Adrenal gland (tissue), 12 donors: ENCODE measurements around the gene WIPF3. TPM values are rescaled to one million over a fixed set of nuclear protein-coding genes. Genes with fewer than 3 reads are reported as not detected.
"Not testable (repeated sequence)": the region's sequence is repeated elsewhere in the genome, so short reads cannot be mapped to it uniquely, and the experiment has no call there.

Source experiments
- DNase-seq, 7 donors: peaks; one replicate each; pipeline ENCODE4 v3.0.0-alpha.2; 2019 to 2020
- H3K27ac ChIP-seq, 5 donors: fragments of 200-600 bp; sonication (generic) in 4 of 5; 1 replicate in 3 of 5; 2 replicates in 2 of 5; pipeline versions ENCODE4 v1.5.1 to v1.8.0; 2016 to 2020; ENCODE audit warnings: mild to moderate bottlenecking in 1 of 5
- H3K27me3 ChIP-seq: fragments of 200-600 bp; 2 replicates; pipeline ENCODE4 v1.8.0; 2021
- H3K36me3 ChIP-seq, 2 donors: fragments of 200-600 bp; replicated peaks in 1 of 2; 1 replicate in 1 of 2; 2 replicates in 1 of 2; pipeline versions ENCODE4 v1.5.1 to v1.8.0; 2018 to 2022
- H3K4me1 ChIP-seq, 2 donors: fragments of 200-600 bp; replicated peaks in 1 of 2; 1 replicate in 1 of 2; 2 replicates in 1 of 2; pipeline versions ENCODE4 v1.5.1 to v1.8.0; 2018 to 2021
- H3K4me3 ChIP-seq, 4 donors: fragments of 200-600 bp; sonication (generic) in 3 of 4; one replicate each; pipeline ENCODE4 v1.5.1; 2016 to 2018
- H3K9me3 ChIP-seq, 3 donors: fragments of 200-600 bp; sonication (generic) in 1 of 3; replicated peaks in 1 of 3; 1 replicate in 2 of 3; 2 replicates in 1 of 3; pipeline versions ENCODE4 v1.5.1 to v1.8.0; 2016 to 2021
- POLR2A ChIP-seq, 2 donors: fragments of 450-650 bp; IDR thresholded peaks; one replicate each; pipeline ENCODE4 v1.6.1; 2017; ENCODE audit warnings: antibody characterized with exemption in 2 of 2, mild to moderate bottlenecking in 2 of 2, moderate library complexity in 1 of 2
- WGBS, 4 donors: extraction: QIAGEN DNeasy Blood & Tissue Kit in 2 of 4; methylation state at CpG; one replicate each; pipeline versions ENCODE4 v1.1.5 to v1.1.7; 2013 to 2017; 5-methylcytosine and 5-hydroxymethylcytosine counted together
- intact Hi-C, 2 donors: fragments of 100-400 bp; cut with DNase I; formaldehyde crosslinking; loops; one replicate each; pipeline versions ENCODE4 v1.14.1 to v1.15.0; 2022 to 2023
- polyA plus RNA-seq, 3 donors: library from polyadenylated mRNA; stranded (reverse); fragments of 200-250 nt in 2 of 3; fragments of 350-450 nt in 1 of 3; fragmentation: Illumina TruSeq in 1 of 3; extraction: RNeasy Lipid Tissue Mini Kit (QIAGEN cat#74804) in 1 of 3; gene quantifications; one replicate each; pipeline ENCODE4 v1.2.3, GENCODE V29; 2013 to 2014
- total RNA-seq, 9 donors: library from RNA; depleted of rRNA in 4 of 9; stranded (reverse); fragments of >200 nt in 4 of 9; fragments of 120-200 nt in 1 of 9; fragmentation: NEBNext Ultra II Directional in 1 of 9; extraction: Animal tissue kit (Norgen Biotek cat#: 25700) in 1 of 9; gene quantifications; one replicate each; pipeline versions ENCODE4 v1.1.0 to v1.2.4, GENCODE V29; 2013 to 2023
- TF ChIP-seq, protein P1 (sequence below), 6 experiments: fragments of 450-650 bp in 4 of 6; fragments of 200-600 bp in 2 of 6; sonication (generic) in 1 of 6; IDR thresholded peaks; 1 replicate in 5 of 6; 2 replicates in 1 of 6; pipeline versions ENCODE4 v1.5.1 to v1.8.0; 2016 to 2021; ENCODE audit warnings: antibody characterized with exemption in 6 of 6, mild to moderate bottlenecking in 2 of 6, moderate library complexity in 1 of 6
- donor health status: healthy with polysubstance abuse.
- donor health status: Bipolar disorder and iron deficiency.
- donor health status: DM: yes; HTN: yes; CAD: no.
- donor health status: DM: no; HTN: no; CAD: no.
- donor health status: DM: no; HTN: no; CAD: no.
- donor health status: DM: yes; HTN: yes; CAD: no.

Gene WIPF3
- total and polyA plus RNA-seq, 12 donors, result 0.50 to 16.0 (median 5.2) TPM

DNA sequence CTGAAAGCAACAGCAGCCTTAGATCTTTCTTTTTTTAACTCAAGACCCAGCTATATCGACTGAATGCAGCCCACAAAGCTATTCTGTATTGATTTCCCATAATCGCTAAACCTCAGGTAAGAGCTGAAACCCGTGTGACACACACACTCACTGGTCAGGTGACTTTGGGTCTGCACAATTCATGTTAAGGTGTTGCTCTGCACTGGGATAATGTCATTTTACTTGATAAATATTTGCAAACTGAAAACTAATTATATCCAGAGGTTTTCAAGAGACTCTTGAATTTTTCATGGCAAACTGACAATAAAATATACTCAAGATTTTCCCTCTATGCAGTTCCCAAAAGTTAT, 150.2 kb downstream of the WIPF3 start:
- H3K9me3 ChIP-seq, result no peaks in the 10 kb centered on the region
- peaks cover 0 to 9% of the 10 kb centered on the region in 2 donors for H3K36me3 ChIP-seq
- WGBS, 4 donors, result 71 to 80% (median 77%) methylated on average over 3 of the region's 3 CpGs
- H3K27ac ChIP-seq, result no peak overlapping the region
- H3K4me3 ChIP-seq, result no peak overlapping the region
- H3K4me1 ChIP-seq, result no peaks in the 10 kb centered on the region
- no peak for TF ChIP-seq POLR2A (IDR thresholded peaks at IDR 0.05)
- TF ChIP-seq, protein P1, sequence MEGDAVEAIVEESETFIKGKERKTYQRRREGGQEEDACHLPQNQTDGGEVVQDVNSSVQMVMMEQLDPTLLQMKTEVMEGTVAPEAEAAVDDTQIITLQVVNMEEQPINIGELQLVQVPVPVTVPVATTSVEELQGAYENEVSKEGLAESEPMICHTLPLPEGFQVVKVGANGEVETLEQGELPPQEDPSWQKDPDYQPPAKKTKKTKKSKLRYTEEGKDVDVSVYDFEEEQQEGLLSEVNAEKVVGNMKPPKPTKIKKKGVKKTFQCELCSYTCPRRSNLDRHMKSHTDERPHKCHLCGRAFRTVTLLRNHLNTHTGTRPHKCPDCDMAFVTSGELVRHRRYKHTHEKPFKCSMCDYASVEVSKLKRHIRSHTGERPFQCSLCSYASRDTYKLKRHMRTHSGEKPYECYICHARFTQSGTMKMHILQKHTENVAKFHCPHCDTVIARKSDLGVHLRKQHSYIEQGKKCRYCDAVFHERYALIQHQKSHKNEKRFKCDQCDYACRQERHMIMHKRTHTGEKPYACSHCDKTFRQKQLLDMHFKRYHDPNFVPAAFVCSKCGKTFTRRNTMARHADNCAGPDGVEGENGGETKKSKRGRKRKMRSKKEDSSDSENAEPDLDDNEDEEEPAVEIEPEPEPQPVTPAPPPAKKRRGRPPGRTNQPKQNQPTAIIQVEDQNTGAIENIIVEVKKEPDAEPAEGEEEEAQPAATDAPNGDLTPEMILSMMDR (IDR thresholded peaks at IDR 0.05), result no peak
- no peaks in the 10 kb centered on the region for H3K27me3 ChIP-seq
- intact Hi-C loops, result loop anchor here in 1 of 2 donors (10.0 kb wide), 1 partner anchor 108 kb away; no protein-coding TSS in a partner anchor
- no peak for DNase-seq

- no peaks in the 10 kb centered on the region for H3K27me3 ChIP-seq
- TF ChIP-seq POLR2A (IDR thresholded peaks at IDR 0.05), result no peak
- TF ChIP-seq, protein P1 (IDR thresholded peaks at IDR 0.05), result no peak
- intact Hi-C loops, result loop anchor here in 1 of 2 donors (10.0 kb wide), 1 partner anchor 107 kb away; no protein-coding TSS in a partner anchor
- WGBS, 4 donors, result 86 to 94% (median 92%) methylated on average over 8 to 9 of the region's 9 CpGs
- H3K9me3 ChIP-seq, result no peaks in the 10 kb centered on the region
- H3K27ac ChIP-seq, result no peak overlapping the region
- no peak for DNase-seq
- peaks cover 0 to 3% of the 10 kb centered on the region in 2 donors for H3K36me3 ChIP-seq
- no peak overlapping the region for H3K4me3 ChIP-seq
- H3K4me1 ChIP-seq, result no peaks in the 10 kb centered on the region
Measured at GRCh38 chr7:29957521-29958310, 151.4 kb downstream of the WIPF3 start.

- no peaks in the 10 kb centered on the region for H3K4me1 ChIP-seq
- DNase-seq, result no peak
- H3K4me3 ChIP-seq, result no peak overlapping the region
- TF ChIP-seq, protein P1 (IDR thresholded peaks at IDR 0.05), result no peak
- no peak for TF ChIP-seq POLR2A (IDR thresholded peaks at IDR 0.05)
- H3K9me3 ChIP-seq, result no peaks in the 10 kb centered on the region
- 81 to 94% (median 90%) methylated on average over 8 of the region's 8 CpGs for WGBS, 4 donors
- H3K36me3 ChIP-seq, result peaks cover 0 to 3% of the 10 kb centered on the region in 2 donors
- H3K27ac ChIP-seq, result no peak overlapping the region
- H3K27me3 ChIP-seq, result no peaks in the 10 kb centered on the region
- intact Hi-C loops, result loop anchor here in 1 of 2 donors (10.0 kb wide), 1 partner anchor 106 kb away; no protein-coding TSS in a partner anchor
Measured at GRCh38 chr7:29958667-29959358, 152.5 kb downstream of the WIPF3 start.

GRCh38 chr7:29961611-29962010, 155.3 kb downstream of the WIPF3 start:
- H3K9me3 ChIP-seq, H3K4me3 ChIP-seq, H3K27ac ChIP-seq, H3K36me3 ChIP-seq, H3K4me1 ChIP-seq, DNase-seq, H3K27me3 ChIP-seq, intact Hi-C loops: not testable (repeated sequence)
- 96 to 100% (median 97%) methylated on average over 4 to 16 of the region's 19 CpGs for WGBS, 4 donors
